IPS-18a (cell line): ENCODE results near the gene PRTFDC1.
"Not testable (repeated sequence)": the region's sequence is repeated elsewhere in the genome, so short reads cannot be mapped to it uniquely, and the experiment has no call there.

Experiments
- H3K27ac ChIP-seq: one replicate; pipeline ENCODE4 v1.5.1; 2013; ENCODE audit warnings: low read length
- H3K27me3 ChIP-seq: one replicate; pipeline ENCODE4 v1.6.1; 2013; ENCODE audit warnings: mild to moderate bottlenecking, low read length; ENCODE audit not compliant: control insufficient read depth, insufficient read depth
- H3K36me3 ChIP-seq: one replicate; pipeline ENCODE4 v1.6.1; 2013; ENCODE audit warnings: low read depth, low read length; ENCODE audit not compliant: control insufficient read depth
- H3K4me1 ChIP-seq: one replicate; pipeline ENCODE4 v1.6.1; 2013; ENCODE audit warnings: low read depth, low read length; ENCODE audit not compliant: control insufficient read depth
- H3K4me3 ChIP-seq: one replicate; pipeline ENCODE4 v1.5.1; 2013; ENCODE audit warnings: low read length
- H3K9ac ChIP-seq: one replicate; pipeline ENCODE4 v1.6.1; 2013; ENCODE audit warnings: mild to moderate bottlenecking, low read length, moderate library complexity
- H3K9me3 ChIP-seq: one replicate; pipeline ENCODE4 v1.6.1; 2013; ENCODE audit warnings: low read depth, low read length; ENCODE audit not compliant: control insufficient read depth

The PRTFDC1 gene

GRCh38 chr10:24982319-24983112 is 30.1 kb upstream of the PRTFDC1 start:
- no peak overlapping the region for H3K4me3 ChIP-seq
- H3K4me1 ChIP-seq = no peaks in the 10 kb centered on the region
- H3K9me3 ChIP-seq = no peaks in the 10 kb centered on the region
- no peaks in the 10 kb centered on the region for H3K36me3 ChIP-seq
- no peaks in the 10 kb centered on the region for H3K27me3 ChIP-seq
- no peak overlapping the region for H3K27ac ChIP-seq
- H3K9ac ChIP-seq = no peak overlapping the region

DNA sequence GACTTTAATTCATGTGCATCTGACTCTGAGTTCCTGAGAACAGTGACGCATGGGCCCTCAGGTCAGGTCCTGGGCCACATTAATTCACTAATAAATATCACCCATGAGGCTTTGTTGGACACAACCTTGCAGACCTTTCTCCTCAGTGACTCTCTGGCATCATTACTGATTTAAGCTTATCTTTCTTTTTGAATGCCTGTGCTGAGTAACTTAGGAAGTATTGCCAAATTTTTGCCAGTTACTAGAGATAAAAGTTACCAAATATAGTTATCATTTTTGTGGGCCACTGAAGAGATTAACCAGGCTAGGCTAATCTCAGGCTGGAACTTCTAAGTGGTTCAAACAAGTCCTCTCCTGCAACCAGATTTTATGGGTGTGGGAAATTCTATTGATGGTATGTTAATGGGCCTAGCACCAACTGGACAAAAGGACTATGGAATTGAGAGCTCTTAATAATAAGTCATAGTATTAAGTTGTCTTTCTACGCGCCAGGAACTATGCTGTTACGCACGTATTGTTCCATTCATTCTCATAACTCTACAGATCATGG is 28.8 kb upstream of the PRTFDC1 start:
- no peak overlapping the region for H3K27ac ChIP-seq
- no peaks in the 10 kb centered on the region for H3K9me3 ChIP-seq
- no peaks in the 10 kb centered on the region for H3K36me3 ChIP-seq
- no peaks in the 10 kb centered on the region for H3K27me3 ChIP-seq
- H3K4me1 ChIP-seq = no peaks in the 10 kb centered on the region
- no peak overlapping the region for H3K9ac ChIP-seq
- no peak overlapping the region for H3K4me3 ChIP-seq

GRCh38 chr10:24979685-24980084 is 27.3 kb upstream of the PRTFDC1 start:
- Histone ChIP-seq H3K27ac (no peak overlapping the region), H3K4me1 (no peaks in the 10 kb centered on the region), H3K9me3 (no peaks in the 10 kb centered on the region), H3K27me3 (no peaks in the 10 kb centered on the region), H3K9ac (no peak overlapping the region), H3K4me3 (no peak overlapping the region), H3K36me3 (no peaks in the 10 kb centered on the region)

GRCh38 chr10:24974976-24975375 is 22.6 kb upstream of the PRTFDC1 start:
- no peaks in the 10 kb centered on the region for H3K36me3 ChIP-seq
- no peaks in the 10 kb centered on the region for H3K9me3 ChIP-seq
- H3K27ac ChIP-seq = no peak overlapping the region
- no peaks in the 10 kb centered on the region for H3K4me1 ChIP-seq
- no peaks in the 10 kb centered on the region for H3K27me3 ChIP-seq
- no peak overlapping the region for H3K4me3 ChIP-seq
- H3K9ac ChIP-seq = no peak overlapping the region

DNA sequence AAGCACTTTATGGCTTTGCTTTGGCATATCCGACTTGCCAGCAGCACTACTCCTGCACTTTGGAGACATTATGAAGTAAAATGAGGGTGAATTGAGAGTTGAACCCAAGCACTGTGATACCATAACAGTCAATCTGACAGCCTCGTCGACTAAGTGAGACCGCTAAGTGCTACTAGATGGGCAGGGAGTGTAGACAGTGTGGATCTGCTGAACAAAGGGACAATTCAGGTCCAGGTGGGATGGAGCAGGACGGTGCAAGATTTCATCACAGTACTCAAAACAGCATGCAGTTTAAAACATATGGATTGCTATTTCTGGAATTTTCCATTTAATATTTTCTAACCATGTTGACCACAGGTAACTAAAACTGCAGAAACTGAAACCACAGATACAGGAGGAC is 20.8 kb upstream of the PRTFDC1 start:
- no peak overlapping the region for H3K27ac ChIP-seq
- no peaks in the 10 kb centered on the region for H3K4me1 ChIP-seq
- H3K36me3 ChIP-seq = no peaks in the 10 kb centered on the region
- H3K4me3 ChIP-seq = no peak overlapping the region
- no peak overlapping the region for H3K9ac ChIP-seq
- H3K27me3 ChIP-seq = no peaks in the 10 kb centered on the region
- H3K9me3 ChIP-seq = no peaks in the 10 kb centered on the region

- no peaks in the 10 kb centered on the region for H3K9me3 ChIP-seq
Observed at GRCh38 chr10:24971374-24971773, 19.0 kb upstream of the PRTFDC1 start.

GRCh38 chr10:24969841-24970281 is 17.5 kb upstream of the PRTFDC1 start:
- no peak overlapping the region for H3K4me3 ChIP-seq
- H3K4me1 ChIP-seq = no peaks in the 10 kb centered on the region
- H3K36me3 ChIP-seq = no peaks in the 10 kb centered on the region
- H3K9me3 ChIP-seq = no peaks in the 10 kb centered on the region
- no peaks in the 10 kb centered on the region for H3K27me3 ChIP-seq
- H3K9ac ChIP-seq = no peak overlapping the region
- H3K27ac ChIP-seq = no peak overlapping the region

More at GRCh38 chr10:24971374-24971773, 19.0 kb upstream of the PRTFDC1 start:
- Histone ChIP-seq H3K4me1 (no peaks in the 10 kb centered on the region), H3K4me3 (no peak overlapping the region), H3K27me3 (no peaks in the 10 kb centered on the region), H3K9ac (no peak overlapping the region), H3K27ac (no peak overlapping the region), H3K36me3 (no peaks in the 10 kb centered on the region)

DNA sequence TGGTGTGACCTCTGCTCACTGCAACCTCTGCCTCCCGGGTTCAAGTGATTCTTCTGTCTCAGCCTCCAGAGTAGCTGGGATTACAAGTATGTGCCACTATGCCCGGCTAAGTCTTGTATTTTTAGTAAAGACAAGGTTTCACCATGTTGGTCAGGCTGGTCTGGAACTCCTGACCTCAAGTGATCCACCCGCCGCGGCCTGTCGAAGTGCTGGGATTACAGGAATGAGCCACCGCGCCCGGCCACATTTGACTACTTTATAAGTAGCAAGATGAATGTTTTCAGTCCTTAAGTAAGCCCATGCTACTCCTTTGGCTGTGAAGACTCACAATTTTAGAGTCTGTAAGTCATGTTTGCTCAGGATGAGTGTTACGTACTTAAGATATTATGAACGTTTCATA is 16.5 kb upstream of the PRTFDC1 start:
- not testable (repeated sequence) for H3K27me3 ChIP-seq, H3K9ac ChIP-seq, H3K9me3 ChIP-seq, H3K4me3 ChIP-seq, H3K36me3 ChIP-seq, H3K27ac ChIP-seq, H3K4me1 ChIP-seq

GRCh38 chr10:24968349-24968748 is 15.9 kb upstream of the PRTFDC1 start:
- Histone ChIP-seq H3K9me3 (no peaks in the 10 kb centered on the region), H3K9ac (no peak overlapping the region), H3K27ac (no peak overlapping the region), H3K27me3 (no peaks in the 10 kb centered on the region), H3K36me3 (no peaks in the 10 kb centered on the region), H3K4me1 (no peaks in the 10 kb centered on the region), H3K4me3 (no peak overlapping the region)

DNA sequence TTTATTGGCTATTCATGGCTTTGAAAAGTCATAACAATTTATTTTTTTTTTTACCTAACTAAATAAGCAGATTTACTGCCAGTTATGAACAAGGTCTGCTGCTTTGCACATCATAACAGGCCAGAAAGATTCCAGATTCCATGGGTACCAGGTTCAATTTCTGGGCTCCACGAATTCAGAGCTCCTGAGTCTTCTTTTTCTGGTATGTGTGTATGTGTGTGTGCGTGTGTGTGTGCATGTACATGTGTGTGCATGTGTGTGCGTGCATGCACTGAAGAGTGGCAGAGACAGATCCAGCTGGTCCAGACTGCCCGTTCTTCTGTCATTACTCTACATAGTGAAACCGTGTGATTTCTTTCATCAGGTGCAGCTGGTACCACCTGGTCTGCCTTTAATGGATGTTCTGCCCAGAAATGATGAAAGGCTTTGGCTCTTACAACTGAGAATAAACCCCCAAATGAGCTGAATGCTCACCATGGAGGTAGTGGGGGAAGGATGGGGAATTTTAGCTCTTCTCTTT is 14.6 kb upstream of the PRTFDC1 start:
- H3K4me3 ChIP-seq = no peak overlapping the region
- no peak overlapping the region for H3K27ac ChIP-seq
- H3K36me3 ChIP-seq = no peaks in the 10 kb centered on the region
- no peaks in the 10 kb centered on the region for H3K4me1 ChIP-seq
- H3K9ac ChIP-seq = no peak overlapping the region
- no peaks in the 10 kb centered on the region for H3K9me3 ChIP-seq
- no peaks in the 10 kb centered on the region for H3K27me3 ChIP-seq

GRCh38 chr10:24965051-24965450 is 12.6 kb upstream of the PRTFDC1 start:
- Histone ChIP-seq H3K9me3 (no peaks in the 10 kb centered on the region), H3K36me3 (no peaks in the 10 kb centered on the region), H3K27me3 (no peaks in the 10 kb centered on the region), H3K4me3 (no peak overlapping the region), H3K4me1 (no peaks in the 10 kb centered on the region), H3K9ac (no peak overlapping the region), H3K27ac (no peak overlapping the region)

DNA sequence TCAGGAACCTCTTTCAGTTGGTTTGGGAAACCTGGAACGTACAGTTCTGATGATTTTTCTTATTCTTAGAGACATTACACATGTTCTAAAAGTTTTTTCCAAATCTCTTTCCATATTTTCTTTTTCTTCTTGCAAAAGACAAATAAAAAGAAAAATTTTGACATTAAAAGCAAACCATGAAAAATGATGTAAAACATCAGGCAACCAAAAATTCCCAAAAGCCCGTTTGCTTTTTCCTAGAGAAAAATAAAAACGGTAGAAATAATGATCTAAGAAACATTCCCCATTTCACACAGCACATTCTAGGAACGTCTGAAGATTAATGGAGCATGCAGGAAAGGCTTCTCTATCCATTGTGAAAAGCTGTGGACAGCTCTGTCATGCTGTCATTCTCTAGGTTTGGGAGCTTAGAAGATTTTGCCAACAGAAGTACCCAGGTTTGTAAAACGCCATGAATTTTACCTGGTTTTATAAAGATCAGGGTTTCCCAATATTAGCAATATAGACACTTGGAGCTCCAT is 11.2 kb upstream of the PRTFDC1 start:
- H3K36me3 ChIP-seq = no peaks in the 10 kb centered on the region
- no peak overlapping the region for H3K9ac ChIP-seq
- no peaks in the 10 kb centered on the region for H3K9me3 ChIP-seq
- no peaks in the 10 kb centered on the region for H3K27me3 ChIP-seq
- peaks cover 7% of the 10 kb centered on the region for H3K4me1 ChIP-seq
- no peak overlapping the region for H3K27ac ChIP-seq
- no peak overlapping the region for H3K4me3 ChIP-seq
